GM21737 (cell line): ENCODE results near the gene FNDC8.
"Not testable (repeated sequence)": the region's sequence is repeated elsewhere in the genome, so short reads cannot be mapped to it uniquely, and the experiment has no call there.

Experiments used
- ATAC-seq: cut with Tn5 transposase; IDR thresholded peaks from one replicate; pipeline ENCODE4 v1.9.1; 2021; ENCODE audit warnings: mild to moderate bottlenecking, moderate library complexity; ENCODE audit not compliant: unreplicated experiment

FNDC8 gene

GRCh38 chr17:35121315-35121714, at the start of gene FNDC8:
Gene FNDC8 (plus strand): TSS chr17:35121615. CDS start chr17:35121694, 79 bp downstream.
- no peak for ATAC-seq

DNA sequence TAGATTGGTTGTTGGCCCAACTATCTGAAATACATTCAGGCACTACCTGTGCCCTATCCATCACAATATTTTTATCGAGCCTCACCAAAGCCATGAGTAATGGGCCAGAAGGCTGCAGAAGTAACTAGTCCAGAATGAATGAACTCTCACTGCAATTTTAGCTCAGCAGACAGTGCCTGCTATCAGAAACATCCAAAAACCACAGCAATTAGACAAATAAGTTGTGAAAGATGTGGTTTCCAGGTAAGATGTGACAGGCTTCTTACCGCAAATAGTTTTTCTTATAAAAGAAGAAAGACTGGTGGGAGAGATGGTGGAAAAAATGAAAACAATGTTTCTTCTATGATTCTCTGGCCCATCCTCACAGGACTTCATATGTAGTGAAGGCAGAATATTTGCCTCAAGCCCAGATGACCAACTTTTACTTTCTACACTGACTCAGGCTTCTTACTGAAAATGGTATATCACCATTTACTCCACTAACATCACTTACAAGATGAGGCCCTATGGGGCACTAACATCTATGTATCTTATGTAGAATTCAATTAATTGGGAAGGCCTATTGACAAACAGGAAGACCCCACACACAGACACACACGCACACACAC, 48.1 kb upstream of the FNDC8 start:
- no peak for ATAC-seq

GRCh38 chr17:35073991-35074627, 47.3 kb upstream of the FNDC8 start:
- ATAC-seq = no peak

DNA sequence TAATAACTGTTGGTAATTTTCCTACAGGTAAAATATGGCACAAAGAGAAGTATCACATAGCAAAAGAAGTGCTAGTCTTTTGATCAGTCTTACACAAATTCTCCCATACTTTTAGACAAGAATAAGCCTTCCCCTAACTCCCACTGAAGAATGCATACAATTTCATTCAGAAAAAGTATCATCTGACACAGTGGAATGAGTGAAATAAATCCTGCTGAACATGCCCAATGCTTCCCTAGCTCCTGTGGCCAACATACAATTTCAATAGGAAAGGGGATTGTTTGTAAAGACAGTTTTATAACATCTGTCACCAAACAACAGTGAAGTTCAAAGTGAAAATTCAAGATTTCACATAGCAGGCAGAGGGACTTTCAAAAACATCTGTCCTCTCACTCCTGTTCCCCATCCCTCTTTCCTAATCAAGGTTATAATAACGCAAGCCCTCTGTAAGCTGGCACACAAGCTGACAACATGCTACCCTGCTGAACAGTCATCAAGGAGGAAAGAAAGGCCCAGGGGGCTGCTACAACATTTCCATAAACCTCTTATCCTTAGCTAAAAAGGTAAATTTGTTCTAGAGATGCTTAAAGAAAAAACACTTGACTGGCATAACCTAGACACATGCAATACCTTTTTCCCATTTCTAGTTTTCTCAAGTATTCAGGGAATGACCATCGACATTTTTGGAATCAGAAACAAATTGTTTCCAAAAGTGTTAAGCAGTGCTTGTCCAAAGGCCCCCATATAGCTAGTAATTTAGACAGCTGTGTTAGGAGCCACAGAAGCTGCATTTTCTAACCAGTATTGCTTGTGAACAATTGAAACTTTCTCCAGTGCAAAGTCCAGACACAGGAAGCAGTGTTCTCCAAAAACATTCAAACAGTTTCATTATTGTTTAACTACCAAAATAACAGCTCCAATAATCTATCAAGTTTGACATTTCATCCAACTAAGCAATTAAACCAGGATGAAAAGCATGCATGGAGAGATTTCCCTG, 46.4 kb upstream of the FNDC8 start:
- no peak for ATAC-seq

- no peak for ATAC-seq
Measured at GRCh38 chr17:35076874-35077273, 44.5 kb upstream of the FNDC8 start.

DNA sequence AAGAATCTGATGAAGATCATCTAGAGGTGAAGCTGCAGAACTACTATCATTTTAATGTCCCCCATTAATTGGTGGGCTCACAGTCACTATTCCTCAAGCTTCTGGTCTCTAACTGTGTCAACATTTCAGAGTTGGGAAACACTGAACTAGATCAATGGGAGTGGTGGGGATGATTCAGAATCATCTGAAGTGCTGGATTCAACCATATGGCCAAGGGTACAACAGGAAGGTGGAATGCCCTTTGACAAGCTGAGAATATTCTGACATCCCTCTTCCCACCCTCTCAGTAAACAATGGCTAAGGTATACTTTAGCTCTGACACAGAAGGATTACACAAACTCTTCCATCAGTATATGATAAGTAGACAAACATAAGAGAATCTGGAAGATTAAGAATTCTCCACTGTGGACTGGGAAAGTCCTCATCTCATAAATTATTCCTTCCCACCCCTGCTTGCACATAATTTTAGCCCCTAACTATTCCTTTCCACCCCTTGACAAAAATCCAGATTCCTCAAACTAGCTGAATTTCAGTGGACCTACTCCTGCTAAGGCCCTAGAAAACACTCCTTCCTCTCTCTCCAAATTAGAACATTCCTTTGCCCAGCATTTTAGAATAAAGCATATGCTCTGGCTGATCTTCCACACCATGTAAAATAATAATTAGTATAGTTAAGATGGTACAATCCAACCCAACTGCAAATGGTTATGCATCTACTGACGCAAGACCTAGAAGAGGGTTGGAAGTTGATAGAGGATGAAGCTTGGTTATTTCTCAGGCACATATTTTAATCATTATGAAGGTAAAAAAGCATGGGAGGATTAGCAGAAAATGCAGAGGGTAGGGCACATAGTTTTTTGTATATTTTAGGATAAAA, 41.6 kb upstream of the FNDC8 start:
- no peak for ATAC-seq

GRCh38 chr17:35080536-35080935, 40.9 kb upstream of the FNDC8 start:
- no peak for ATAC-seq

DNA sequence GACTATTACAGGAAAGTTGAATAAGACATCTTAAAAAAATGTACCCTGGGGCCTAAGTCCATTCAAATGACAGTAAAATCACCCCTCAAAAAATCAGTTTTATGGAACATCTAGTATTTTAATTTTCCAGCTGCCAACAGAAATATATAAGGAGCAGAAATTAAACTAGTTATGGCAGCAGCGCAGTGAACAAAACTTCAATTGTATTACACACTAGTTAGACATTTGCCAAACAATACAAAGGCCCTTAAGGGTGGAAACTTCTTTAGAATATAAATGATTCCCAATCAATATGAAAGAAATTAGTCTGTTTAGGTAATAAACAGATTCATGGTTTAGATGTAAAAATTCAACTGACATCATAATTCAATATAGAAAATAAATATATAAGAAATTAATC, 39.8 kb upstream of the FNDC8 start:
- no peak for ATAC-seq

- ATAC-seq = no peak
Measured at GRCh38 chr17:35082073-35082657, 39.2 kb upstream of the FNDC8 start.

GRCh38 chr17:35083071-35083470, 38.3 kb upstream of the FNDC8 start:
- no peak for ATAC-seq

DNA sequence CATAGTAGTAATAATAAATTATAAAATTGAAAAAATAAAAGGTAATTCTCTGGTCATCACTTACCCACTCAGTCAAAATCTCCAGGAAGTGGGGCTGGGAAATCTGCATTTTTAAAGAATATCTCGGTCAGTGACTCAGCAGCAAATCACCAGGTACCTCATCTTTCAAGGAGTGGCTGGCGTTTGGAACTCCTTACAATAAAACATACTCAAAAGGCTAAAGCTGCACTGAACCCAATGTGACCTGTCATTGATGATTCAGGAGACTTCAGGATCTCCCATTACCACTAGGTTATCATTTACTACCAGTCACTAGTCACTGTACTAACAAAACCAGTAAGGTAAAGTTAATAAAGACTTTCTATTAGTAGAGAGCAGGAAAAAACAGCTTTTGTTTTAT, 36.4 kb upstream of the FNDC8 start:
- ATAC-seq = no peak

DNA sequence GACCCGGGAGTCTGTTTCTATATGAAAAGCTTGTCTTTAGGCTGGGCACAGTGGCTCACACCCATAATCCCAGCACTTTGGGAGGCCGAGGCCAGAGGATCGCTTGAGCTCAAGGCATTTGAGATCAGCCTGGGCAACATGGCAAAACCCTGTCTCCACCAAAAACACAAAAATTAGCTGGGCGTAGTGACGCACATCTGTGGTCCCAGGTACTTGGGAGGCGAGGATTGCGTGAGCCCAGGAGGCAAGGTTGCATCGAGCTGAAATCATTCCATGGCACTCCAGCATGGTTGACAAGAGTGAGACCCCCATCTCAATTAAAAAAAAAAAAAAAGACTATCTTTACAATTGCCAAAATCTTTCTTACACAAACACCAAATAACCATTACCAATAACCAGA, 35.3 kb upstream of the FNDC8 start:
- ATAC-seq = no peak

DNA sequence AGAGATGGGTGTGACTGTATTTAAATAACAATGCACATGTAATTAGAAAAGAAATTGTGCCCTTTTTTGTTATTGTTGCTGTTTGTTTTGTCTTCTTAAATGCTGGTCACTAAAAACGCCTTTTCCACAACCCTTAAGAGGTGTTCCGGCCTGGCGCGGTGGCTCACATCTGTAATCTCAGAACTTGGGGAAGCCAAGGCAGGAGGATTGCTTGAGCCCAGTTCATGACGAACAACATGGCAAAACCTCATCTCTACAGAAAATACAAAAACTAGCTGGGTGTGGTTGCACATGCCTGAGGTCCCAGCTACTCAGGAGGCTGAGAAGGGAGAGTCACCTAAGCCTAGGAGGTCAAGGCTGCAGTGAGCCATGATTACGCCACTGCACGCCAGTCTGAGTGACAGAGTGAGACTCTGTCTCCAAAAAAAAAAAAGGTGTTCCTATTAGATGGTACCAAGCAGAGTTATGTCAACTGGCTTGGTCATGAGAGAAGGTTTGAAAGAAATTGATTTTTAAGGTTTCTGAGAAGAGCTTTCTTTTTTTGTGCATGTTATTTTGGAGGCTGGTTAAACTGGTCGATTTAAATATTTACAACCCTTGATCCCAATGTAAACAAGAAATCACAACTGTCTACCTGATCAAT, 34.4 kb upstream of the FNDC8 start:
- no peak for ATAC-seq

GRCh38 chr17:35087731-35088355, 33.6 kb upstream of the FNDC8 start:
- no peak for ATAC-seq

DNA sequence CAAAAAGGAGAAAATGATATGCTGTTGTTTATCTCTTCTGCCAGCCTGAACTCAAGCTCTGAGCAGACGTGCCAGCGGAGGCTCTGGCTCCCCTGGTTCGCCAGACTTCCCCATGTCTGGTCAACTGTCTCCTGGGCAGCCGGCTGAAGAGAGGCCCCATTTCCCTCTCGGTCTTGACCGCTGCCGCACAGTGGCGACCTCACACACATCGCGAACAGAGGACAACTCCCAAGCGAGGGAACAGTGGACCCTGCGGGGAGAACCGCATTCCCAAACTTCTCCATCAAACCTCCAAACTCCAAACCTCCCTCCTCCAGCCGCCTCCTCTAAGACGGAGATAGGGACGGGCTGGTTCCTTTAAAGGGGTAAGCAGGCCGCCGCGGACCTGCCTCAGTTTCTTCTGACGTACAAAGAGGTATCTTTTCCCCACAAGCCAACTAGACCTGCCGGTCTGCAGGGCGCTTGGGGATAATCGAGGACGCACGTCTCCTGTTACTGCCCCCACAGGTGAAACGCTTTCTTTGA, 33.0 kb upstream of the FNDC8 start:
- ATAC-seq = no peak

- ATAC-seq = peak; percentile 66
Measured at GRCh38 chr17:35088881-35089585, 32.4 kb upstream of the FNDC8 start.

DNA sequence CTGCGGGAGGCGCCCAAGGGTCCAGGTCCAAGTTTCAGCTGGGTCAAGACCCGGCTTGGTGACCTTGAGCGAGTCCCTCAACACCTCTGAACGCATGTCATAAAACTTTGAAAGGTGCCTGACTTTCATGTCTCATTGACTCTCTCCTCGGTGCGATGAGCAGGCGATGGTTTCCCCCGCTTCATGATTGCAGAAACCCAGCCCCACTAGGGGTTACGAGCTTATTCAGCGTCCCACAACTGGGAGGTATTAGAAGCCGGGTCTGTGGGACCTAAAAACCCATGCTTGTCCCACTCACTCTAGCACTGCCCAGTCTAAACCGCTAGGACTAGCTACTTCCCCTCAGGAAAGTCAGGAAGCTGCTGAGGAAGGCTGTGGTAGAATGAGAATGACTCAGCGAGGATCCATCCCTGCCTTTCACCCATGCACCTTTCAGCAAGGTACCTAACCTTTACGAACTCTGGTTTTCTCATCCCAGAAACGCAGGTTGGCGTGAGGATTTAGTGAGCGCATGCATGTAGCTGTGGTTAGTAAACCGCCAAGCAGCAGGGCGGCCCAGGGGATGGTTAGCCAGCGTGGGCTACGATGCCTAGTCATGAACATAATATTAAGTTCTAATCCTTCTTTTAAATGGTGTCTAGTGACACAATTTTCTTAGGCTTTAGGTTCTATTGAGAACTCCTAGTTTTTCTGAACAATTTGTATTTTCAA, 31.7 kb upstream of the FNDC8 start:
- no peak for ATAC-seq

GRCh38 chr17:35090707-35091106, 30.7 kb upstream of the FNDC8 start:
- not testable (repeated sequence) for ATAC-seq
